PC-9 (cell line): ENCODE measurements around the gene RELCH. TPM values are rescaled to one million over a fixed set of nuclear protein-coding genes. Genes with fewer than 3 reads are reported as not detected.

ENCODE experiments used
- BruUV-seq: library from RNA; stranded (reverse); fragments of 400-500 nt; replicated peaks from 2 replicates; lab custom pipeline; 2021; lab: Mats Ljungman, UMichigan
- CTCF ChIA-PET: fragments of 300-600 bp; sonication (Branson Sonifier 250); formaldehyde crosslinking; loops from one replicate; lab custom pipeline; 2022; ENCODE audit warnings: antibody characterized with exemption; lab: Charles Lee
- POLR2A ChIA-PET: fragments of 300-600 bp; sonication (Branson Sonifier 250); formaldehyde crosslinking; loops from one replicate; lab custom pipeline; 2022; ENCODE audit warnings: antibody characterized with exemption; ENCODE audit not compliant: unreplicated experiment; lab: Charles Lee
- DNase-seq, 2 experiments: peaks; one replicate each; pipeline versions ENCODE4 v3.0.0 to v3.0.0-alpha.2; 2015 to 2022; ENCODE audit warnings: mixed read lengths in 1 of 2
- H2AFZ ChIP-seq: fragments of 200-600 bp; sonication (generic); 2 replicates; pipeline ENCODE4 v1.8.1; 2017; ENCODE audit warnings: antibody characterized with exemption
- H3F3A ChIP-seq: fragments of 200-600 bp; sonication (generic); 2 replicates; pipeline ENCODE4 v1.8.1; 2017; ENCODE audit warnings: antibody characterized with exemption, mild to moderate bottlenecking, low read depth; ENCODE audit not compliant: insufficient read depth
- H3K27ac ChIP-seq: fragments of 200-600 bp; sonication (generic); 2 replicates; pipeline ENCODE4 v1.6.1; 2016; ENCODE audit warnings: mixed run types
- H3K27me3 ChIP-seq: fragments of 200-600 bp; sonication (generic); 2 replicates; pipeline ENCODE4 v1.6.1; 2016; ENCODE audit warnings: low read depth, mixed run types; ENCODE audit not compliant: insufficient read depth
- H3K36me3 ChIP-seq: fragments of 200-600 bp; sonication (generic); 2 replicates; pipeline ENCODE4 v1.6.1; 2016; ENCODE audit warnings: low read depth, mixed run types
- H3K4me1 ChIP-seq: fragments of 200-600 bp; sonication (generic); replicated peaks from 2 replicates; pipeline ENCODE4 v1.6.1; 2016; ENCODE audit warnings: mixed run types; ENCODE audit not compliant: insufficient read depth
- H3K4me2 ChIP-seq: fragments of 200-600 bp; sonication (generic); 2 replicates; pipeline ENCODE4 v1.6.1; 2017; ENCODE audit warnings: mixed run types
- H3K4me3 ChIP-seq: fragments of 200-600 bp; sonication (generic); 2 replicates; pipeline ENCODE4 v1.6.1; 2016; ENCODE audit warnings: mixed run types
- H3K79me2 ChIP-seq: fragments of 200-600 bp; sonication (generic); 2 replicates; pipeline ENCODE4 v1.6.1; 2017; ENCODE audit warnings: low read depth, mixed run types
- H3K9me2 ChIP-seq: fragments of 200-600 bp; sonication (generic); 2 replicates; pipeline ENCODE4 v1.8.1; 2017; ENCODE audit warnings: mild to moderate bottlenecking; ENCODE audit not compliant: insufficient read depth
- H3K9me3 ChIP-seq: fragments of 200-600 bp; sonication (generic); 2 replicates; pipeline ENCODE4 v1.8.1; 2016; ENCODE audit warnings: low read depth; ENCODE audit not compliant: insufficient read depth
- H4K20me1 ChIP-seq: fragments of 200-600 bp; sonication (generic); 2 replicates; pipeline ENCODE4 v1.8.1; 2017; ENCODE audit not compliant: insufficient read depth
- CTCF ChIP-seq: fragments of 200-600 bp; sonication (generic); conservative IDR thresholded peaks from 2 replicates; pipeline ENCODE4 v1.6.1; 2017; ENCODE audit warnings: mixed run types, antibody characterized with exemption, mild to moderate bottlenecking, moderate library complexity
- EZH2 ChIP-seq: fragments of 200-600 bp; sonication (generic); IDR thresholded peaks from 2 replicates; pipeline ENCODE4 v1.8.0; 2017; ENCODE audit warnings: antibody characterized with exemption, low read depth
- intact Hi-C: fragments of 100-400 bp; cut with micrococcal nuclease; formaldehyde crosslinking; loops from one replicate; pipeline ENCODE4 v1.10.0; 2022; ENCODE audit not compliant: unreplicated experiment
- total RNA-seq: library from RNA; stranded (reverse); gene quantifications from 2 replicates; pipeline ENCODE4 v1.2.3, GENCODE V29; 2021

The RELCH gene
- total RNA-seq, 1 experiment from 2014 or later: 20.1 TPM

DNA sequence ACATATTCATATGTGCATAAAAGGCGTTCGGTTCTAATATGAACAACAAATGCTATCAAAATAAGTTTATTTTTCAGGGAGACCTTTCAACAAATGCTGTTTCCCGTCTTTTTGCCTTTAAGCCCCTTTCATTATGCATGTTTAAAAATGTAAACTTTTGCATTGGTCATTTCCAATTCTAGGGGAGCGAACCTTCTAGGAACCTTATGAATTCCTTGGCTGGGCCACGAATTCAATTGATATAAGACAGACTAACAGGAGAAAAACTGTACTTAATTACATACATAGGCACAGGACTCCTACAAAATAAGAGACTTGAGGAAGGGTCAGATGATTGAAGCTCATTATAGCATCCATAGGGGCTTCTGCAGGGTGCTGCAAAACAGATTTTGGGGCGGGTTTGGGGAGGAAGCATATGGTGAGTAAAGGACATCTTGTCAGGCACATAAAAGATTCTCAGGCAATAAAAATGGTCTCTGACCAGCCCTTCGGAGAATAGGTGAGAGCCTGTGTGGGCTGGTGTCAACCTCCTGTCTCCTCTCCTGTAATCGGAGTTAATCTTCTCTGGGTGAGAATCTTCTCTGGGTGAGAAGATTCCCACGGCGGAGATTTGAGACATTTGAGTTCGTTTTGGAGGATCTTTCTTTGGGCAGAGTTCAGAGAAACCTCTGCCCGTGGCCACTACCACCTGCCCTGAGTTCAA is 139.7 kb downstream of the RELCH start:
- Histone ChIP-seq H3K27me3 (no peaks in the 10 kb centered on the region), H3K79me2 (no peaks in the 10 kb centered on the region), H3K4me2 (peak overlapping the region; percentile 88), H3K9me2 (no peaks in the 10 kb centered on the region), H3F3A (peaks cover 17% of the 10 kb centered on the region), H3K27ac (no peak overlapping the region), H2AFZ (peak overlapping the region; percentile 88), H4K20me1 (no peaks in the 10 kb centered on the region), H3K9me3 (no peaks in the 10 kb centered on the region), H3K4me3 (peak overlapping the region; percentile 71), H3K36me3 (no peaks in the 10 kb centered on the region), H3K4me1 (peaks cover 11% of the 10 kb centered on the region; the same call in 1 of the 2 replicates)
- intact Hi-C loops: loop anchor here (5.0 to 10.0 kb wide), 3 partner anchors 76 to 198 kb away; partner anchors contain the start of genes PIGN, RELCH and ZCCHC2
- TF ChIP-seq CTCF: no peak
- no peak for TF ChIP-seq EZH2
- POLR2A ChIA-PET: no interaction called here
- DNase-seq: no peak
- no TSS peak for BruUV-seq
- CTCF ChIA-PET: interaction anchor here (0.7 kb wide), 1 partner anchor 40 kb away, joined by 3 read pairs; no protein-coding TSS in a partner anchor

- Histone ChIP-seq H3K27me3 (no peaks in the 10 kb centered on the region), H3K4me3 (no peak overlapping the region), H3K27ac (no peak overlapping the region), H3K4me2 (no peak overlapping the region), H3K79me2 (no peaks in the 10 kb centered on the region), H3K9me2 (no peaks in the 10 kb centered on the region), H3K4me1 (peaks cover 11% of the 10 kb centered on the region; the same call in 1 of the 2 replicates), H4K20me1 (no peaks in the 10 kb centered on the region), H3F3A (peaks cover 14% of the 10 kb centered on the region), H2AFZ (no peak overlapping the region), H3K9me3 (no peaks in the 10 kb centered on the region), H3K36me3 (no peaks in the 10 kb centered on the region)
- ChIA-PET POLR2A (no interaction called here), CTCF (no interaction called here)
- TF ChIP-seq CTCF: no peak
- no peak for TF ChIP-seq EZH2
- DNase-seq: no peak
- intact Hi-C loops: loop anchor here (2.0 to 10.0 kb wide), 5 partner anchors 61 to 197 kb away; partner anchors contain the start of genes PIGN, RELCH and ZCCHC2
- BruUV-seq: no TSS peak
Observed at GRCh38 chr18:62327977-62328376, 140.9 kb downstream of the RELCH start.

- ChIA-PET POLR2A (no interaction called here), CTCF (no interaction called here)
- no peak for DNase-seq
- TF ChIP-seq EZH2 (no peak), CTCF (no peak)
- Histone ChIP-seq H3K27me3 (no peaks in the 10 kb centered on the region), H3K4me2 (no peak overlapping the region), H3K79me2 (no peaks in the 10 kb centered on the region), H3F3A (peaks cover 9% of the 10 kb centered on the region), H3K27ac (no peak overlapping the region), H3K9me2 (no peaks in the 10 kb centered on the region), H4K20me1 (no peaks in the 10 kb centered on the region), H2AFZ (no peak overlapping the region), H3K4me3 (no peak overlapping the region), H3K9me3 (no peaks in the 10 kb centered on the region), H3K4me1 (peaks cover 11% of the 10 kb centered on the region; the same call in 1 of the 2 replicates), H3K36me3 (no peaks in the 10 kb centered on the region)
- intact Hi-C loops: loop anchor here (2.0 to 10.0 kb wide), 5 partner anchors 60 to 196 kb away; partner anchors contain the start of genes PIGN, RELCH and ZCCHC2
- no TSS peak for BruUV-seq
Observed at GRCh38 chr18:62328586-62329525, 141.8 kb downstream of the RELCH start.
